ENCODE measurements around the gene NPAS1.

Gene NPAS1

GRCh38 chr19:47020992-47021496 is 1.4 kb downstream of the NPAS1 start:
- no peak for DNase-seq

- DNase-seq: no peak
Measured at GRCh38 chr19:47021536-47022139, 2.0 kb downstream of the NPAS1 start.

GRCh38 chr19:47022140-47022536 is 2.5 kb downstream of the NPAS1 start:
- DNase-seq: no peak

GRCh38 chr19:47022541-47023447 is 3.2 kb downstream of the NPAS1 start:
- no peak for DNase-seq

GRCh38 chr19:47023448-47023794 is 3.8 kb downstream of the NPAS1 start:
- DNase-seq: no peak

GRCh38 chr19:47024502-47024901 is 4.9 kb downstream of the NPAS1 start:
- DNase-seq: no peak

GRCh38 chr19:47026156-47026555 is 6.5 kb downstream of the NPAS1 start:
- no peak for DNase-seq

- DNase-seq: no peak
Measured at GRCh38 chr19:47026889-47027288, 7.3 kb downstream of the NPAS1 start.

GRCh38 chr19:47027586-47028088 is 8.0 kb downstream of the NPAS1 start:
- no peak for DNase-seq

- DNase-seq: no peak
Measured at GRCh38 chr19:47028195-47028601, 8.6 kb downstream of the NPAS1 start.

GRCh38 chr19:47032171-47032811 is 12.7 kb downstream of the NPAS1 start:
- peak; percentile 67 to 71 for DNase-seq

- peak; percentile 97 to 98 for DNase-seq
Measured at GRCh38 chr19:47035127-47036096, 15.8 kb downstream of the NPAS1 start.

GRCh38 chr19:47036097-47036651 is 16.5 kb downstream of the NPAS1 start:
- no peak for DNase-seq

GRCh38 chr19:47037766-47038165 is 18.1 kb downstream of the NPAS1 start:
- DNase-seq: no peak

GRCh38 chr19:47039239-47039874 is 19.7 kb downstream of the NPAS1 start:
- DNase-seq: no peak

- no peak for DNase-seq
Measured at GRCh38 chr19:47040869-47041268, 21.2 kb downstream of the NPAS1 start.

- DNase-seq: no peak
Measured at GRCh38 chr19:47044946-47045866, 25.6 kb downstream of the NPAS1 start.

- DNase-seq: no peak
Measured at GRCh38 chr19:47045867-47046470, 26.3 kb downstream of the NPAS1 start.

- no peak for DNase-seq
Measured at GRCh38 chr19:47047272-47047762, 27.7 kb downstream of the NPAS1 start.
